DND-41 (cell line): ENCODE data around the gene DDX25.
"Not testable (repeated sequence)": the region's sequence is repeated elsewhere in the genome, so short reads cannot be mapped to it uniquely, and the experiment has no call there.

Experiments used
- CTCF ChIP-seq: IDR thresholded peaks from 2 replicates; pipeline ENCODE4 v1.5.1; 2012; ENCODE audit warnings: borderline replicate concordance, low read length, moderate library complexity, mild to moderate bottlenecking; ENCODE audit not compliant: poor library complexity, severe bottlenecking; ENCODE audit errors: extremely low read depth
- EZH2 ChIP-seq: IDR thresholded peaks from 3 replicates; pipeline ENCODE4 v1.6.1; 2012; ENCODE audit warnings: borderline replicate concordance, low read depth, mild to moderate bottlenecking, moderate library complexity, low read length, inconsistent platforms; ENCODE audit not compliant: severe bottlenecking

GRCh38 chr11:125857670-125858069 is 46.6 kb upstream of the DDX25 start:
- not testable (repeated sequence) for TF ChIP-seq CTCF, EZH2
